H9 (cell line): ENCODE data around the gene F7. TPM values are rescaled to one million over a fixed set of nuclear protein-coding genes. Genes with fewer than 3 reads are reported as not detected.

Source experiments
- DNase-seq: peaks from one replicate; pipeline ENCODE4 v3.0.0-alpha.2; 2017
- H2AFZ ChIP-seq: one replicate; pipeline ENCODE4 v1.6.1; 2013; ENCODE audit warnings: mild to moderate bottlenecking, low read length, control low read depth, moderate library complexity
- H2AK5ac ChIP-seq: 2 replicates; pipeline ENCODE4 v1.6.1; 2013; ENCODE audit warnings: low read length, control low read depth, mixed read lengths; ENCODE audit not compliant: insufficient read length
- H2BK120ac ChIP-seq: one replicate; pipeline ENCODE4 v1.6.1; 2013; ENCODE audit warnings: low read depth, mild to moderate bottlenecking, low read length, control low read depth, inconsistent platforms; ENCODE audit not compliant: poor library complexity, severe bottlenecking
- H2BK12ac ChIP-seq: 2 replicates; pipeline ENCODE4 v1.6.1; 2013; ENCODE audit warnings: low read length, control low read depth, mixed read lengths, low read depth; ENCODE audit not compliant: insufficient read length
- H2BK15ac ChIP-seq: 2 replicates; pipeline ENCODE4 v1.6.1; 2013; ENCODE audit warnings: low read depth, low read length, control low read depth
- H2BK20ac ChIP-seq: one replicate; pipeline ENCODE4 v1.6.1; 2013; ENCODE audit warnings: low read depth, mild to moderate bottlenecking, low read length, control low read depth, inconsistent platforms; ENCODE audit not compliant: poor library complexity, severe bottlenecking
- H2BK5ac ChIP-seq: 2 replicates; pipeline ENCODE4 v1.6.1; 2013; ENCODE audit warnings: low read length, control low read depth, mixed read lengths; ENCODE audit not compliant: insufficient read length
- H3K14ac ChIP-seq: 2 replicates; pipeline ENCODE4 v1.6.1; 2013; ENCODE audit warnings: low read length, control low read depth; ENCODE audit not compliant: insufficient read depth
- H3K18ac ChIP-seq: 2 replicates; pipeline ENCODE4 v1.6.1; 2013; ENCODE audit warnings: low read depth, mild to moderate bottlenecking, mixed read lengths, low read length, control low read depth; ENCODE audit not compliant: insufficient read length
- H3K23ac ChIP-seq: 2 replicates; pipeline ENCODE4 v1.6.1; 2013; ENCODE audit warnings: low read length, control low read depth, mixed read lengths, low read depth; ENCODE audit not compliant: insufficient read length
- H3K23me2 ChIP-seq: 2 replicates; pipeline ENCODE4 v1.6.1; 2013; ENCODE audit warnings: low read depth, mild to moderate bottlenecking, mixed read lengths, low read length, control low read depth; ENCODE audit not compliant: insufficient read length, poor library complexity, severe bottlenecking
- H3K27ac ChIP-seq: 2 replicates; pipeline ENCODE4 v1.5.1; 2013; ENCODE audit warnings: low read length, control low read depth, mixed read lengths, low read depth; ENCODE audit not compliant: insufficient read length
- H3K27me3 ChIP-seq: 2 replicates; pipeline ENCODE4 v1.6.1; 2013; ENCODE audit warnings: low read length, control low read depth, inconsistent platforms; ENCODE audit not compliant: insufficient read depth
- H3K4ac ChIP-seq: 2 replicates; pipeline ENCODE4 v1.6.1; 2013; ENCODE audit warnings: low read depth, mild to moderate bottlenecking, control low read depth, inconsistent platforms, low read length, moderate library complexity
- H3K4me1 ChIP-seq: 2 replicates; pipeline ENCODE4 v1.6.1; 2013; ENCODE audit warnings: low read length, control low read depth, inconsistent platforms; ENCODE audit not compliant: insufficient read depth
- H3K4me2 ChIP-seq: 2 replicates; pipeline ENCODE4 v1.6.1; 2013; ENCODE audit warnings: low read length, control low read depth, mixed read lengths; ENCODE audit not compliant: insufficient read length, insufficient read depth
- H3K56ac ChIP-seq: 2 replicates; pipeline ENCODE4 v1.6.1; 2013; ENCODE audit warnings: low read depth, mild to moderate bottlenecking, mixed read lengths, low read length, control low read depth; ENCODE audit not compliant: insufficient read length
- H3K79me1 ChIP-seq: 2 replicates; pipeline ENCODE4 v1.6.1; 2013; ENCODE audit warnings: low read depth, mild to moderate bottlenecking, moderate library complexity, low read length, control low read depth, inconsistent platforms; ENCODE audit not compliant: insufficient read depth, poor library complexity, severe bottlenecking
- H3K79me2 ChIP-seq: 2 replicates; pipeline ENCODE4 v1.6.1; 2013; ENCODE audit warnings: low read length, control low read depth, inconsistent platforms; ENCODE audit not compliant: insufficient read depth
- H3K9ac ChIP-seq: 2 replicates; pipeline ENCODE4 v1.6.1; 2013; ENCODE audit warnings: low read length, control low read depth, mixed read lengths; ENCODE audit not compliant: insufficient read length; ENCODE audit errors: extremely low read depth
- H3K9me3 ChIP-seq: one replicate; pipeline ENCODE4 v1.6.1; 2013; ENCODE audit warnings: low read depth, low read length, inconsistent platforms; ENCODE audit not compliant: control insufficient read depth
- H3T11ph ChIP-seq: one replicate; pipeline ENCODE4 v1.6.1; 2013; ENCODE audit warnings: mild to moderate bottlenecking, low read length, control low read depth, inconsistent platforms
- H4K20me1 ChIP-seq: one replicate; pipeline ENCODE4 v1.6.1; 2013; ENCODE audit not compliant: control insufficient read depth, insufficient read length, insufficient read depth
- H4K5ac ChIP-seq: 2 replicates; pipeline ENCODE4 v1.6.1; 2013; ENCODE audit warnings: low read depth, mild to moderate bottlenecking, mixed read lengths, low read length, control low read depth; ENCODE audit not compliant: insufficient read length
- H4K8ac ChIP-seq: replicated peaks from 2 replicates; pipeline ENCODE4 v1.6.1; 2013; ENCODE audit warnings: low read length, control low read depth, mixed read lengths, low read depth; ENCODE audit not compliant: insufficient read length
- H4K91ac ChIP-seq: 2 replicates; pipeline ENCODE4 v1.6.1; 2013; ENCODE audit warnings: low read depth, mild to moderate bottlenecking, moderate library complexity, mixed read lengths, low read length, control low read depth; ENCODE audit not compliant: insufficient read length
- H3K27ac Mint-ChIP-seq, 3 experiments: 2 replicates in 2 of 3; 3 replicates in 1 of 3; pipeline ENCODE4 v1.8.0; 2020 to 2021; ENCODE audit warnings: mixed read lengths in 3 of 3, mild to moderate bottlenecking in 1 of 3, moderate library complexity in 1 of 3
- H3K27me3 Mint-ChIP-seq: 2 replicates; pipeline ENCODE4 v1.8.0; 2021; ENCODE audit warnings: low read depth, mild to moderate bottlenecking, moderate library complexity, mixed read lengths
- H3K36me3 Mint-ChIP-seq, 3 experiments: 2 replicates in 2 of 3; 3 replicates in 1 of 3; pipeline ENCODE4 v1.8.0; 2020 to 2021; ENCODE audit warnings: low read depth in 3 of 3, mixed read lengths in 3 of 3; ENCODE audit not compliant: insufficient read depth in 1 of 3
- H3K4me1 Mint-ChIP-seq, 2 experiments: 2 replicates each; pipeline ENCODE4 v1.8.0; 2020; ENCODE audit warnings: mixed read lengths in 2 of 2
- H3K4me3 Mint-ChIP-seq, 2 experiments: 2 replicates in 1 of 2; 3 replicates in 1 of 2; pipeline ENCODE4 v1.8.0; 2020 to 2021; ENCODE audit warnings: mild to moderate bottlenecking in 2 of 2, mixed read lengths in 2 of 2, moderate library complexity in 1 of 2
- H3K9me3 Mint-ChIP-seq, 2 experiments: 2 replicates in 1 of 2; 3 replicates in 1 of 2; pipeline ENCODE4 v1.8.0; 2020; ENCODE audit warnings: mild to moderate bottlenecking in 2 of 2, mixed read lengths in 2 of 2, moderate library complexity in 1 of 2
- CTCF ChIP-seq: fragments of 200-600 bp; sonication (generic); conservative IDR thresholded peaks from 3 replicates; pipeline ENCODE4 v1.8.0; 2021; ENCODE audit warnings: antibody characterized with exemption, mild to moderate bottlenecking
- WGBS: extraction: QIAGEN DNeasy Blood & Tissue Kit; methylation state at CpG from one replicate; pipeline ENCODE4 v1.1.7; 2013; ENCODE audit warnings: missing lambda C conversion rate, low lambda C conversion rate, mixed read lengths; ENCODE audit not compliant: insufficient read length; ENCODE audit errors: extremely low coverage; 5-methylcytosine and 5-hydroxymethylcytosine counted together
- total RNA-seq: library from RNA; stranded (reverse); gene quantifications from 2 replicates; pipeline ENCODE4 v1.2.1, GENCODE V29; 2021

The F7 gene
- total RNA-seq, 1 experiment from 2014 or later: 0.81 TPM

GRCh38 chr13:113076681-113077401 lies 28.8 kb upstream of the F7 start:
- no peaks in the 10 kb centered on the region for H3K23me2 ChIP-seq
- H3K27ac ChIP-seq: no peak overlapping the region
- H3K4me1 Mint-ChIP-seq: no peaks in the 10 kb centered on the region

More at GRCh38 chr13:113076681-113077401, 28.8 kb upstream of the F7 start:
- H3K27me3 Mint-ChIP-seq: no peaks in the 10 kb centered on the region
- peak overlapping the region in 2 of 3 experiments; percentile 30 to 90; a peak in 1 of 7 replicates for H3K27ac Mint-ChIP-seq
- TF ChIP-seq CTCF: no peak
- Histone ChIP-seq H3K23ac (no peak overlapping the region), H3K79me1 (no peaks in the 10 kb centered on the region), H3K56ac (no peak overlapping the region), H3T11ph (no peak overlapping the region), H3K4me2 (no peak overlapping the region), H2BK12ac (no peak overlapping the region), H3K27me3 (no peaks in the 10 kb centered on the region), H3K18ac (no peak overlapping the region), H3K9ac (no peak overlapping the region), H2AFZ (no peak overlapping the region), H3K4ac (no peak overlapping the region), H2BK20ac (no peak overlapping the region), H4K5ac (no peak overlapping the region), H2AK5ac (no peak overlapping the region), H2BK5ac (no peak overlapping the region), H4K91ac (no peak overlapping the region), H4K8ac (no peak overlapping the region), H2BK15ac (no peak overlapping the region), H2BK120ac (no peak overlapping the region), H3K9me3 (no peaks in the 10 kb centered on the region), H3K14ac (no peak overlapping the region; the same call in 1 of the 2 replicates), H3K79me2 (no peaks in the 10 kb centered on the region), H4K20me1 (no peaks in the 10 kb centered on the region), H3K4me1 (no peaks in the 10 kb centered on the region)
- WGBS: no CpG with 5 or more reads among the region's 39 CpGs
- H3K9me3 Mint-ChIP-seq: peaks cover 0 to 4% of the 10 kb centered on the region in 2 experiments; a peak in 2 of 5 replicates
- no peak for DNase-seq
- peaks cover 10 to 15% (median 13%) of the 10 kb centered on the region in 3 experiments; a peak in 5 of 7 replicates for H3K36me3 Mint-ChIP-seq
- H3K4me3 Mint-ChIP-seq: no peak overlapping the region
